Hematopoietic multipotent progenitor cell treated with erythropoietin and hydrocortisone succinate and interleukin-3 and kit ligand, for 8 days (in vitro differentiated cells): ENCODE results near the gene SLC28A3.
"Not testable (repeated sequence)": the region's sequence is repeated elsewhere in the genome, so short reads cannot be mapped to it uniquely, and the experiment has no call there.

Experiments used
- DNase-seq: peaks from one replicate; pipeline ENCODE4 v3.0.0-alpha.2; 2015

The SLC28A3 gene, protein sequence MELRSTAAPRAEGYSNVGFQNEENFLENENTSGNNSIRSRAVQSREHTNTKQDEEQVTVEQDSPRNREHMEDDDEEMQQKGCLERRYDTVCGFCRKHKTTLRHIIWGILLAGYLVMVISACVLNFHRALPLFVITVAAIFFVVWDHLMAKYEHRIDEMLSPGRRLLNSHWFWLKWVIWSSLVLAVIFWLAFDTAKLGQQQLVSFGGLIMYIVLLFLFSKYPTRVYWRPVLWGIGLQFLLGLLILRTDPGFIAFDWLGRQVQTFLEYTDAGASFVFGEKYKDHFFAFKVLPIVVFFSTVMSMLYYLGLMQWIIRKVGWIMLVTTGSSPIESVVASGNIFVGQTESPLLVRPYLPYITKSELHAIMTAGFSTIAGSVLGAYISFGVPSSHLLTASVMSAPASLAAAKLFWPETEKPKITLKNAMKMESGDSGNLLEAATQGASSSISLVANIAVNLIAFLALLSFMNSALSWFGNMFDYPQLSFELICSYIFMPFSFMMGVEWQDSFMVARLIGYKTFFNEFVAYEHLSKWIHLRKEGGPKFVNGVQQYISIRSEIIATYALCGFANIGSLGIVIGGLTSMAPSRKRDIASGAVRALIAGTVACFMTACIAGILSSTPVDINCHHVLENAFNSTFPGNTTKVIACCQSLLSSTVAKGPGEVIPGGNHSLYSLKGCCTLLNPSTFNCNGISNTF

DNA sequence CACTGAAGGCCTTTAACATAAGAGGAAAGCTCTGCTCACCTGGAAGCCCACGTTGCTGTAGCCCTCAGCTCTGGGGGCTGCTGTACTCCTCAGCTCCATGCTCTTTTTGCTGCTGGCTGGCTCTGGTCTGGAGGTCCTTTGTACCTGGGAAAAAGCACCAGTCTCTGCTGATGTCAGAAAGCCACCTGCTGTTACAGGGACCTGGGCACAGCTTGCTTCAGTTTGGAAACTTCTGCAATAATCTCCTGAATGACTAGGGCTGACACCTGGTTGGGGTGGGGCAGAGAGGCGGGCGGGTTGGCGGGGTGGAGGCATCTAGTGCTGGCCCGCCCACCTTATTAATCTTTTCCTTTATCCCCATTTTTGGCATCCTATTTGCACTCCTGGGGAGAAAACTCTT is at the start of gene SLC28A3:
Gene SLC28A3, minus strand, starts transcription at position 224 of the 400 bp plus-strand sequence. Its CDS starts 125 bp downstream, at position 99.
- DNase-seq = no peak

DNA sequence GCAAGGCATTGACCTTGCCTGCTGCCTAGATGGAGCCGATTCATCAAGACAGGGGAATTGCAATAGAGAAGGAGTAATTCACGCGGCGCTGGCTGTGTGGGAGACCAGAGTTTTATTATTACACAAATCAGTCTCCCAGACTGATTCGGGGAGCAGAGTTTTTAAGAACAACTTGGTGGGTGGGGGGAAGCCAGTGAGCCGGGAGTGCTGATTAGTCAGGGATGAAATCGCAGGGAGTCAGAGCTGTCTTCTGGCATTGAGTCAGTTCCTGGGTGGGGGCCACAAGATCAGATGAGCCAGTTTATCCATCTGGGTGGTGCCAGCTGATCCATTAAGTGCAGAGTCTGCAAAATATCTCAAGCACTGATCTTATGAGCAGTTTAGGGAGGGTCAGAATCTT is 49.7 kb upstream of the SLC28A3 start:
- not testable (repeated sequence) for DNase-seq

DNA sequence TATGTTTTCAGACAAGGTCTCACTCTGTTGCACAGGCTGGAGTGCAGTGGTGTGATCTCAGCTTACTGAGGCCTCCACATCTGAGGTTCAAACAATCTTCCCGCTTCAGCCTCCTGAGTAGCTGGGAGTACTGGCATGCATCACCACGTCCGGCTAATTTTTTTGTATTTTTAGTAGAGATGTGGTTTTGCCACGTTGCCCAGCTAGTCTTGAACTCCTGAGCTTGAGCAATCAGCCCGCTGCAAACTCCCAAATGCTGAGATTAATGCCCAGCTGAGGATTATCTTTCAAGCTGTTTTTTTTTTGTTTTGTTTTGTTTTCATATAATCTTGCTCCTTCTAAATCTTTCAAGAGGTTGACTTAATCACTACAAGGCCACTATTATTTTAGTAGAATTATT is 47.3 kb upstream of the SLC28A3 start:
- DNase-seq = no peak

DNA sequence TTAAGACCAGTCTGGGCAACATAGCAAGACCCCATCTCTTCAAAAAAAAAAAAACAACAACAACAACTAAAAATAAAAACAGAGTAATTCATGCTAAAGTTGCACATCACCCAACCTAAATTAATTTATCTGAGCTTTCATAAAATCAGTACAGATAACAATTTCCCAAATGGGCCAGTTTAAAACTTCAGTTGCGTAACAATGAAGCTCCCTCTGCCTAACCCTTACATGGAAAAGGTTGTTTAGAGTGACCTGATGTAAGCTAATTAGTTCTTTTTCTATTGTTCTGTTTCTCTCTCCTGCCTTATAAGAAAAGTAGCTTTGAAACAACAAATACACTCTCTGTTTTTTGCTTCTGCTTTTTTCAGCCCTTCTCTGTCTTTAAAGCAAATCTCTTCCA is 46.2 kb upstream of the SLC28A3 start:
- no peak for DNase-seq

DNA sequence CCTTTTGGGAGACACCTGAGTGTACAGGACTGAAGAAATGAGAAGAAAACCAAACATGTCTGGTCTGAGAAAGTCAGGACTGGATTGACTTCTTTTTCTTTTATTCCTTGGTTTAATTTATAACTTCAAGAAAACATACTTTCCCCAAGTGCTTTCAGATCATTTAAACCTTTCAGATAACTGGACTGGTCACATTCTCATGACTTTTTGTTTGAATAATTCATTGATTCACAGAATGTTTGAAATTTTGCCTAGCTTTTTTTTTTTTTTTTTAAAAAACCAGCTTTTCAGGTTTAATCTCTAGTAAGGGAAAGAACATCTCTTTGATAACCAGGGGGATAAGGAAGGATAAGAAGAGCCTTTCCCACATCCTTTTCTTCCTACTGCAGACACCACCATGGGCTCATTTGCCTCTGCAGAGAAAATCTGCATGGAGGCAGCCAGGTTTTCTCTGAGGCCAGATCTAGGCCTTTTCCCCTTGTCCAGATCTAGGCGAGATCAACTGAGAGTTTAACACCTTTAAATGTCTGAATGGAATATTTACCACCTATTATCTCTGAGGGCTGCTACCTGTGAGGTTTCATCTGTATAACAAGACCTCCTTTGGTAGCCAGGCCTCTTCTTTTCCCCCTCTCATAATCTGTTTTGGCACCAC is 45.0 kb upstream of the SLC28A3 start:
- no peak for DNase-seq

DNA sequence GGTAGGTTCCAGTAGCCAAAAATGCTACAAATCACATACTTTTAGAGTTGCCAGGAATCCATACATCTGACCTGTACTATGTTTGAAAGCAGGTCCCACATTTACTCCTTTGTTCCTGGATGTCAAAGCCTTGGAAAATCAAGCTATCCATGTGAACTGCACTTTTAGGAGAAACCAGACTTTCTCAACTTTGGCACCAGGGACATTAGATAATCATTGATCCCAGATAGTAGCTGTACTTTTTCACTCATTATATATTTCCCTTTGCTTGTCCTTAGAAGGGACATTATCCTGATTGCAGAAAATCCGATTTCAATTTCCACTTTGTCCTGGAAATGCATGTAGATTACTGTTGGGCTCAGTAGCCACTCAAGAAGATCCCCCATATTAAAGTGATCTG is 44.1 kb upstream of the SLC28A3 start:
- DNase-seq = no peak

DNA sequence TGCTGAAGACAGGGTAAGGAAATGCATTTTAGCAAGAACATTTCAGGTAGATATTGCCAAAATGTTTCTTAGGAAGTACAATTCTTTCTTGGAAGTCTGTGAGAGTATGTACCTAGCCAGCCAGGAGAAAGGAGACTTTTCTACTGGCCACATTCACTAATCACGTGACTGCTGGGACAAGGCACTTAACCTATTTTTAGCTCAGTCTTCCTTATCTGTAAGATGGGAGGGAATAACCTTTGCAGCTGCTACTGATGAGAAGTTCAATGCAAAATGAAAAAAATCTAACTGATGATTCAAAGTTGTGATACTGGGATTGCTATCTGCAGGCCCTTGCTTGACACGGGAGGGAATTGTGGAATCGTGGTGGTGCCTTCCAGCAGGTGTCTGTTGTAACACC is 42.6 kb upstream of the SLC28A3 start:
- DNase-seq = no peak

DNA sequence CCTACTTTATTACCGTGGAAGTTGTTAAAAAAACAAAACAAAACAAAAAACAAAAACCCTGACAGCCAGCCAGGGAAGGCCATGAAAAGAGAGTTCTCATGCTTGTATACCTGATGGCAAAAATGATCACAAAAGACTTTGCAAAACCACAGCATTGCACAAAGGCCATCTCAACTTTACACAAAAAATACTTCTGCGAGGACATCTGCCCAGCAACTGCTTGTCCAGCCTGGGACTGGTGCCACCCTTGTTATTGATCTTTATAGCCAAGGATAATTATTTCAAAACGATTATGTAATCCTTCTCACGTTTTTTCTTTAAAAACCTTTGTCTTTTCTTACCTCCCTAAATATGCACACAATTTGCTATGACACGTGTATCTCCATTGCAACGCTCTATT is 42.2 kb upstream of the SLC28A3 start:
- no peak for DNase-seq

DNA sequence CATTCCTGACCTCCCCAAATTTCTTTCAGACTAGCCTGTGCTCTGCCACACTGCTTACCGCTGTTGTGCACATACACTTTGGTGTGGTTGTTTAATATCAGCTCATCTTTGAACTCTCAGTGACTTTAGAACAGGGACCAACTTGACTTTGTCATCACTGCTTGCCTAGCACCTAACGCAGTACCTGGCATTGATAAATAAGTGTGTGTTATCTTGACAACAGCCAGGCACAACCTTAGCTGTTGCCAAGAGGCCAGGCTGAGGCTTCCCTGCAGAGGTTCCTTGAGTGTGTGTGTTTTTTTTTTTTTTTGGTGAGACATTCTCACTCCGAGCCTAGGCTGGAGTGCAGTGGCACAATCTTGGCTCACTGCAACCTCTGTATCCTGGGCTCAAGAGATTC is 41.0 kb upstream of the SLC28A3 start:
- DNase-seq = no peak

DNA sequence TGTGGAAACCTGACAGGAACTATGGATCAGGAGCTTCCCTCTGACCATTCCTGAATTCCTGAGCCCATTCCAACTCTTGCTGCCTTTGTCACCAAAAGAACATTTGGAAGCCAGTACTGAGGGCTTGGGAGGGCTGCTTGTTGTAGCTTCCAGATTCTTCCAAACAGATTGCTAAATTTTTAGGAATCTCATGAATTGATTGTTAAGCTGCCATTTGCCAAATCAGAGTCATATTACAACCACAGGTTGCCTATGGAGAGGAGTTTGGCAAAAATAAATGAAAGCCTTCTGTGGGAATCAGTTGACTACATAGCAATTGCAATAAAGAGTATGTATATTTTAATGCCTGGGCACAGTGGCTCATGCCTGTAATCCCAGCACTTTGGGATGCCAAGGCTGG is 39.2 kb upstream of the SLC28A3 start:
- DNase-seq = no peak

DNA sequence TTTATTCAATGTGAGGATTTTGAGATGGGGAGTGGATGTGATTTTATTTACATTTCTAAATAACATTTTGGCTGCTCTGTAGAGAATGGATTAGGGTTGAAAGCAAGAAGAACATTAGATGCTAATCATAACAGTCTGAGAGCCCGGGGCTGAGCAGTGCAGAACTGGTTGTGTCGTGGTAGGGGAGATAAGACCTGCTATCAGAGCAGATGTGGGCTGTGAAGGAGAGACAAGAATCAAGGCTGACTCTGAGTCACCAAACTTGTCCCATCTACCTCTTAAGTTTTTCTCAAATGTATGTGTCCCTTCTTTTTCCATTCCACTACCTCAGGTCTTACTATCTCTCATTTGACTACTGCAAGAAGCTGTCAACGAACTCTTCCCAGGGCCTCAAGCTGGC is 35.4 kb upstream of the SLC28A3 start:
- DNase-seq = no peak

DNA sequence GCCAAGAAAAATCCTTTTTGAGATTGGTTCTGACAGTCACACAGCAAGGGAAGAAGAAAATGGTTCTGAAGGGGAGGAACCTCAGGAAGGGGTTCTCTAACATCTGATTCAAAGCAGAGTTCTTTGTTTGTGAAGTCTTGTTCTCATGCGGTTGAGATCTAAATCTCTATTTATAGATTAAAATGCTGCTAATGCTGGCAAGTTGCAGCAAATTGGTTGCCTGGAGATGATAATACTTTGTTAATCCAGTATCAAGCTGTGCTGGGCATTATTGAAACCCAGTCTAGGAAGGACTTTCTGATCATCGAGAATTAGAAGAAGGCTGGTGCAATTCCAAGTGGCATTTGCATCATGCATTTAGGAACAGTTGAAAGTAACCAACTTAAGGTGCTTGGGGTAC is 34.0 kb upstream of the SLC28A3 start:
- DNase-seq = no peak

DNA sequence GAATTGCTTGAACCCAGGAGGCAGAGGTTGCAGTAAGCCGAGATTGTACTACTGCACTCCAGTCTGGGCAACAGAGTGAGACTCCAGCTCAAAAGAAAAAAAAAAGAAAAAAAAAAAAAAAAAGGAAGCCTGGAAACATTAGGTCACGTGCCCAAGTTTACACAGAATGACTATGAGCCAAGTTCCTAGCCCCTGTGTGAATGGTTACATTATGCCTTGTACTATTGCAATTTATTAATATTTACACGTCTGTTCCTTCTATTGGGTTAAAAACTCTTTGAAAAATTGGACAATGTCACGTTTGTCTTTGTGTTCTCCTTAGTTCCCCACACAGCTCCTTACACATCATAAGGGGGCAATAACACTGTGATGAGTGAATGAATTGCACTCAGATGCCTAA is 33.5 kb upstream of the SLC28A3 start:
- no peak for DNase-seq

DNA sequence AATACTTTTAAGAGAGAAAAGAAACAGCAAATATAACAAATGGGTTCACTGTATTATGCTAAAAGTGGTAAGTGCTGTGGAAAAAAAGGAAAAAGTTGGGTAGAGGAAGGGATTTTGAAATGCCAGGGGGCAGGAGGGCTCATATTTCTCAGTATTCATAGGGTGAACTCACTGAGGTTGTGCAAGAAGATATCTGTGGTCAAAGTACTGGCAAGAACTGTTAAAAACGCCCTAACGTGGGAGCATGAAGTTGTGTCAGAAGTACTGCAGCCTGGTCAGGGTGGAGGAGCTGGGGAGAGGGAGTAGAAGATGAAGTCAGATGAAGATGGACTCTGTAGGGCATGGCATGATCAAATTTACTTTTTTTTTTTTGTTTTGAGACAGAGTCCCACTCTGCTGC is 31.2 kb upstream of the SLC28A3 start:
- DNase-seq = peak; percentile 38

DNA sequence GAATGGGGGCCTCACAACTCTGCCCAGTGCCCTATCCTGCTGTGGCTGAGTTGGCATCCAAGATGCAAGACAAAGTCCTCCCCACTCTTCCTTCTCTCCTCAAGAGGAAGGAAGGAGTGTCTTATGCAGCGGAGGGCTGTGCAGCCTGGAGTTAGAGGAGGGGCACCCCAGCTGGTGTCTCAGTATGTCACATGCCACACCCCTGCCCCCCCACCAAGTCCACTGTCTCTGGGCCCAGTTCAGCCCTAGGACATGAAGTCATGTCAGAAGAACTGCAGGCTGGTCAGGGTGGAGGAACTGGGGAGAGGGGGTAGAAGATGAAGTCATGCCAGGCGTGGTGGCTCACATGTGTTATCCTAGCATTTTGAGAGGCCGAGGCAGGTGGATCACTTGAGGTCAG is 28.0 kb upstream of the SLC28A3 start:
- no peak for DNase-seq

DNA sequence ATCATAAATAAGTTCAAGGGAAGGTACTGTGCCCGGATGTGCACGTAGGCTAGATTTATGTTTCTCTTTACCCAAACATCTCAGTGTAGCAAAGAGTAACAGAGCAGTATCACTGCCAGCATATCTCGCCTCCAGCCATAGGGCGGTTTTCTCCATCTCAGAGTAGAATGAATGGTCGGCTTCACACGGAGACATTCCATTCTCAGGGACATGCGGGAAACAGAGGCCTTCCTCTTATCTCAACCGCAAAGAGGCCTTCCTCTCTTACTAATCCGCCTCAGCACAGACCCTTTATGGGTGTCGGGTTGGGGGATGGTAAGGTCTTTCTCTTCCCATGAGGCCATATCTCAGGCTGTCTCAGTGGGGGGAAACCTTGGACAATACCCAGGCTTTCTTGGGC is 27.2 kb upstream of the SLC28A3 start:
- not testable (repeated sequence) for DNase-seq

DNA sequence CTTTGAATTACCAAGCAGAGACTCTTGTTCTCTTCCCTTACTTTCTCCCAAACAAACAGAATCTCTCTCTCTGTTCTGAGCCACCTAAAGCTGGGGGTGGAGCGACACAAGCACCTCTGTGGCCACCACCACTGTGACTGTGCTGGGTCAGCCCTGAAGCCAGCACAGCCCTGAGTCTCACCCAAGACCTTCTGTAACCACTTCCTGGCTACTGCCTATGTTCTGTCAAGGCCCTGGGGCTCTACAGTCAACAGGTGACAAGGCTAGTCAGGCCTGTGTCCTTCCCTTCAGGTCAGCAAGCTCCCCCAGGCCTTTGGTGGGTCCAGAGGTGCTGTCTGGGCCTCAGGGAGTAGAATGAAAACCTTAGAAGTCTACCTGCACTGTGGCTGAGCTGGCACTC is 26.1 kb upstream of the SLC28A3 start:
- no peak for DNase-seq

DNA sequence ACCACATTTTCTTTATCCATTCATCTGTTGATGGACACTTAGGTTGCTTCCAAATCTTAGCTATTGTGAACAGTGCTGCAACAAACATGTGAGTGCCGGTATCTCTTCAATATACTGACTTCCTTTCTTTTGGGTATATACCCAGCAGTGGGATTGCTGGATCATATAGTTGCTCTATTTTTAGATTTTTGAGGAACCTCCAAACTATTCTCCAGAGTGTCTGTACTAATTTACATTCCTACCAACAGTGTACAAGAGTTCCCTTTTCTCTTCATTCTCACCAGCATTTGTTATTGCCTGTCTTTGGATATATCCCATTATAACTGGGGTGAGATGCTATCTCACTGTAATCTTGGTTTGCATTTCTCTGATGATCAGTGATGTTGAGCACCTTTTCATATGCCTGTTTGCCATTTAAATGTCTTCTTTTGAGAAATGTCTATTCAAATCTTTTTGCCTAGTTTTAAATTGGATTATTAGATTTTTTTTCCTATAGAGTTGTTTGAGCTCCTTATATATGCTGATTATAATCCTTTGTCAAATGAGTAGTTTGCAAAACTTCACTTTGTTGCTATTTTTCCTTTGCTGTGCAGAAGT is 24.4 kb upstream of the SLC28A3 start:
- DNase-seq = not testable (repeated sequence)

DNA sequence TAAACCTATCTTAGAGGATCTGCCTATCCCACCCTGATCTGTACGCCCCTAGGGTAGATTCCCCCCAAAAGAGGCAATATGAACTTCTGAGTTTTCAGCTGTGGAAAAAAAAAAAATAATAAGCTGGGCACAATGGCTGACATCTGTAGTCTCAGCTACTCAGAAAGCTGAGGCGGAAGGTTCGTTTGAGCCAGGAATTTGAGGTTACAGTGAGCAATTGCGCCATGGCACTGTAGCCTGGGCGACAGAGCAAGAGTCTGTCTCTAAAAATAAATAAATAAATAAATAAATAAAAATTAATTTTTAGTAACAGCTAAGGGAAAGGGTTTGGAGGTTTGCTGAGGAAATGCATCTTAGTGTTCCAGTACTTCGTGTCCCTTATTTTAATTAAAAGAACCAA is 21.1 kb upstream of the SLC28A3 start:
- no peak for DNase-seq

DNA sequence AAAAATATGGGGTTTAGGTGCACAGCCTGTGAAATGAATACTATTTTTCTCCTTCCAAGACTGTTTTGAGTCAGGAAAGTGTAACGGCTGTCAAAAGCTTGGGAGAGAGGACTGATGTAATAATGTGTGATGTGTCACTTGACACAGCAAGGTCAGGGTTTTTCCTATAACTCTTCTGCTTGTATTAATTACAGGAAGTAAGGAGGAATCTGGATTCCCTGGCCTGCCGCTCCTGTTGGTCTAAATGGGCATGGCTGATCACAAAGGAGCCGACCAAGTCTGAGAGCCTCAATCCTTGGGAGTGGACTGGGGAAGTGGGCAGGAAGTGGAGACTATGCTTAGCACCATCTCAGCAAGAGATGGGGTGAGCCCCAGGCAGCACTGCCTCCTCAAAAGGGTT is 16.7 kb upstream of the SLC28A3 start:
- DNase-seq = no peak

DNA sequence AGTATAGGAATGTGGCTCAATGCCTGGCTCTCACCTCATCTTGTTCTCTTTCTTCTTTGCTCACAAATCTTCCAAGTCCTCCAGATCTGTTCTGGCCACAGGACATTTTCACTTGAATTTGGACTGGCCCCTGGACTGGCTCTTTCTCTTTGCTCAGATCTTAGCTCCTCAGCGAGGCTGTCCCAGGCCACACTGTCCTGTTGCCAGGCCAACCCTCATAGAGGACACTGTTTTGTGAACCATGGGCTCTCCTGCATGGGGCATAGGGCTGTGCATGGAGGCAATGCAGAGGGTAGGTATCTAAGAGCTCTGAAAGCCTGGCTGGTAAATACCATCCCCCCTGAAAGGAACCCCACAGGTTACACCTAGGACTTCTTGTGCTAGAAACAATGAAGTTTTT is 13.5 kb upstream of the SLC28A3 start:
- no peak for DNase-seq

DNA sequence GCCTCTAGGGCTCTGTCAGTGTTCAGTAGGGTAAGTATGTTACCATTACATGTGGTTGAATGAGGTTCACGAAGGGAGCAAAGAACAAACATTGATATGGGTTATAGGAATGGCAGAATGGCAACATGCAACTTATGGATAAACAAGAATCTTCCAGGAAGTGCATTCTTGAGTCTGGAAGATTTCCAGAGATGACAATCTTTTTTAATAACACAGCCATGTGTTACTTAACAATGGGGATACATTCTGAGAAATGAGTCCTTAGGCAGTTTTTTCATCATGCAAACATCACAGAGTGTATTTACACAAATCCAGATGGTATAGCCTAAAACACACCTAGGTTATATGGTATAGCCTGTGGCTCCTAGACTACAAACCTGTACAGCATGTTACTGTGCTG is 9.1 kb upstream of the SLC28A3 start:
- peak; percentile 26 for DNase-seq

DNA sequence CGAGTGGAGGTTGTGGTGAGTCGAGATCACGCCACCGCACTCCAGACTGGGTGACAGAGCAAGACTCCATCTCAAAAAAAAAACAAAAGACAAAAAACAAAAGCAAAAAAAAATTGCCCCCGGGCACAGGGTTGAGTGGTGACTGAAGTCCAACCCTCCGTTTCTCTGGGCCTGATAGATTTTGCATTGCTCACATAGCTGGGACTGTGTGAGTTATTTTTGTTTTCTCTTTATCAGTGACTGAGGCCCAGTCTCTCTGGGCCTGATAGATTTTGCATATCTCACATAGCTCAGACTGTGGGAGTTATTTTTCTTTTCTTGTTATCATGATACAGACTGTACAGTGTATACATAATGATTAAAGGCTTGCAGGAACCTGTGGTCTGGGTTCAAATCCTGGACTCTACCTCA is 2.6 kb upstream of the SLC28A3 start:
- peak; percentile 77 for DNase-seq

DNA sequence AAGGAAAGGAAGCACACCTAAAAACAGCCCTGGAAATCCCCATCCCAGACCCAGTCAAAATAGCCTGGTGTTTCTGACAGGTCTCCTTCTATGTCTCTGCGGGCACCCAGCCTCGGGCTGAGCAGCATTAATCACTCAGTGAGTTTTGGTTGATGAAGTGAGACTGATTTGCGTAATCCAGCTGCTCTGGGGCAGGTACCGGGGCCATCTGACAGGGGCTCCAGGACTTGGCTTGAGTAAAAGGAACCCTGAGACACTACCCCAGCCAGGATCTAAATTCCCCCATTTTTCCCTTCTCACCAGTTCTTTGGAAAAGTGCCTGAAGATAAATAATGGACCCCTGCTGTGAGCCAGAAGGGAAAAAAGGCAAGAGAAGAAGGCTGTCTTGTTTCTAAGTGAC is 596 bp downstream of the SLC28A3 start:
- DNase-seq = no peak
